Mononuclear cell (primary cell): Measurements from ENCODE around the gene OR2J3. TPM values are rescaled to one million over a fixed set of nuclear protein-coding genes. Genes with fewer than 3 reads are reported as not detected.
"Not testable (repeated sequence)": the region's sequence is repeated elsewhere in the genome, so short reads cannot be mapped to it uniquely, and the experiment has no call there.

Experiments used
- H3K27me3 ChIP-seq: 2 replicates; pipeline ENCODE4 v1.6.0; 2011; ENCODE audit warnings: low read length, control low read depth; ENCODE audit not compliant: insufficient read depth
- H3K4me1 ChIP-seq: 2 replicates; pipeline ENCODE4 v1.5.1; 2011; ENCODE audit warnings: mild to moderate bottlenecking, low read length, control low read depth; ENCODE audit not compliant: insufficient read depth
- H3K4me3 ChIP-seq: 2 replicates; pipeline ENCODE4 v1.5.1; 2011; ENCODE audit warnings: mild to moderate bottlenecking, low read length, moderate library complexity
- H3K9me3 ChIP-seq: 2 replicates; pipeline ENCODE4 v1.5.1; 2011; ENCODE audit warnings: low read depth, mild to moderate bottlenecking, control low read depth, low read length
- total RNA-seq: library from RNA; depleted of rRNA; stranded (reverse); fragments of >200 nt; gene quantifications from one replicate; pipeline ENCODE4 v1.2.3, GENCODE V29; 2012

The OR2J3 gene
- not detected for total RNA-seq

DNA sequence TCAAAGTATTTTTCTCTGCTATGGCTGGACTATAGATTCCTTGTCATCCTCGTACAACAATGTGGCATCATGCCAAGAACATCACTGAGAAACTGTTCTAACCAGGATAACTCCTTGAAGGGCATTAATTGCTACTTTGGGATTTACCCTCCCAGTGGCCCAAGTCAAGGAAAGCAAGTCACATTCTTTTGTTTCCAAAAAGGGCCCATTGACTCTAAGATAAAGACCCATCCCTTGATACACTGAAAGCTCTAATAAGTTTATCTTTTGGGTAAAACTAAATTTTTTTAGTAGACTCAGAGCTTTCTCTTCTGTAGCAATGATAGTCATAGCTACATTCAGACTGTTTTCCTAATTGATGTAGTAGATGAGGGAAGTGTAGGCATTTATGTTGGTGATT is at the start of gene OR2J3:
TSS of gene OR2J3 (plus strand) at position 301 of the 400 bp plus-strand sequence. CDS start 3,833 bp downstream, outside the sequence.
- no peaks in the 10 kb centered on the region for H3K4me1 ChIP-seq

DNA sequence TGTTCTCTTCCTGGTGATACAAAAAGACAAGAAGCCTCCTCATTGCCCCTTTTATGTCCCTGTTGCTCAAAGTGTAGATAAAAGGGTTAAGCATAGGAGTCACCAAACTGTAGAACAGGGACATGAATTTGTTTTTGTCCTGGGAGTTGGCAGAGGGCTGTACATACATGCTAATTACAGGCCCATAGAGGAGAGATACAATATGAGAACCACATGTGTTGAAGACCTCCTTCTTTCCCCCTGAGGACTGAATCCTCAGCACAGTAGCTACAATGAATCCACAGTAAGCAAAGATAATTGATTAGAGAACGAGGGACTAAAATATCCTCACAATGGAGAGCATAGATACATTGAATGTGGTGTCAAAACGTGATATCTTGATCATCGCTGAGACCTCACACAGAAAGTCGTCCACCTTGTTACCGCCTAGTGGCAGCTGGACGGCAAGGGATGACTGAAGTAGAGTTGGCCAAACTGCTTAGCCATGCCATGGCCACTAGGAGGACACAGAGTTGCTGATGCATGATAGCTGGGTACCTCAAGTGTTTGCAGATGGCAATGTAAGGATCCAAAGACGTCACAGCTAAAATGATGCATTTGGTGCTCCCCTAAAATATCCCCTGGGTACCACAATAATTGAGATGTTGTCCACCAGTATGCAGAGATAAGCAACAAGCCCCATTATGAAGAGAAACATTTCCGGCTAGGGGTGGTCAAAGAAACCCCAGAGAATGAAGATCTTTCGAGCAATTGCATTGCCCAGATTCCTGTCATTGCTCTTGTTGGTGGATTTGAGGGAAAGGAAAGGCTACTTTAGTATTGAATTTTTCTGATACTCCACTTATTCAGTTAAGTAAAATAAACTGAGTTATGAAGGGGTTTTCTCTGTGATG is 35.8 kb upstream of the OR2J3 start:
- Histone ChIP-seq H3K4me1 (no peaks in the 10 kb centered on the region), H3K9me3 (no peaks in the 10 kb centered on the region), H3K27me3 (peaks cover 9% of the 10 kb centered on the region), H3K4me3 (no peak overlapping the region)

More for the DNA sequence above, at the start of gene OR2J3:
- H3K4me3 ChIP-seq: no peak within 1 kb of the TSS
- peaks cover 4% of the 10 kb centered on the region for H3K27me3 ChIP-seq
- no peaks in the 10 kb centered on the region for H3K9me3 ChIP-seq

DNA sequence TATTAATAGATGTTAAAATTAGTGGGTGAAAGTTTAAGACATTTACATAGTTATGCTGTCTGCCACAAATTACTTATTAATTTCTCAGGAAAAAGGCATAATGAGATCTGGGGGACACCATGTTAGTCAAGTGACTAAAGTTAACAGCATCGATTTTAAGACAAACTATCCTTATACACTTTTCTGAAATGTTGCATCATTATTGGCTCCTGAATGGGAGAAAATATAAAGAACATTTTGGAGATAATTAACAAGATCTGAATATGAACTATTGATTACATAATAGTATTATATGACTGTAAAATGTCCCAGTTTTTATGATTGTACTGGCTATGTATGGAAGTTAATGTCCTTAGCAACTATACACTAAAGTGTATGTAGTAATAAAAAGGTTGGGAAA is 28.7 kb upstream of the OR2J3 start:
- Histone ChIP-seq H3K9me3 (no peaks in the 10 kb centered on the region), H3K27me3 (peaks cover 3% of the 10 kb centered on the region), H3K4me1 (no peaks in the 10 kb centered on the region), H3K4me3 (no peak overlapping the region)

DNA sequence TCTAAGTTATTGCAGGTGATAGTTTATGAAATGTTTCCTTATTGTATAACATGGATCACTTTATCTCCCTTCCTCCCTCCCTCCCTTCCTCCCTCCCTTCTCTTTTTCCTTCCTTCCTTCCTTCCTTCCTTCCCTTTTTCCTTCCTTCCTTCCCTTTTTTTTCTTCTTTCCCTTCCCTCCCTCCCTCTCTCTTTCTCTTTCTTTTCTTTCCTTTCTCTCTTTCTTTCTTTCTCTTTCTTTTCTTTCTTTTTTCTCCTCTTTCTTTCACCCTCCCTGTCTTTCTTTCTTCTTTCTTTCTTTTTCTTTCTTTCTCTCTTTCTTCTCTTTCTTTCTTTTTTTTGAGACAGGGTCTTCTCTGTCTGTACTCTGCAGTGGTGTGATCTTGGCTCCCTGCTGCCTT is 26.5 kb upstream of the OR2J3 start:
- Histone ChIP-seq H3K27me3 (peaks cover 3% of the 10 kb centered on the region), H3K4me3 (no peak overlapping the region), H3K4me1 (no peaks in the 10 kb centered on the region), H3K9me3 (no peaks in the 10 kb centered on the region)

DNA sequence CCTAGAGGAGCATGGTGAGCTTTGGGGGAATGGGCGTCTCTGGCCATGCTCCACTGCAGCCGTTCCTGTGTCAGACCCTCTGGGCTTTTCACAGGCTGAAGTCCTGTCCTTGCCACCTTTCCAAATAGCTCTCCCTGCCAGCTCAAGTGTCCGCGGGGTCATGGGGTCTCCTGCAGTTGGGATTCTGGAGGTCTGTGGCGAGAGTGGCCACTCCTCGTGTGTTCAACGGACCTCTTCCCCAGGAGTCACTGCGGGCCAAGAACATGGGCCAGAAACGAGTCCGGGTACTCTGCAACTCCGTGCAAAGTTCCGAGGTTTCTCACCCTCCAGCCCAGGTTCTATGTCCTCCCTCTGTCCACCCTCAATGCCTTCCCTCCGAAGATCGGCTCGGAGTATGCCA is 25.4 kb upstream of the OR2J3 start:
- H3K27me3 ChIP-seq: peaks cover 3% of the 10 kb centered on the region
- no peaks in the 10 kb centered on the region for H3K4me1 ChIP-seq
- no peaks in the 10 kb centered on the region for H3K9me3 ChIP-seq
- H3K4me3 ChIP-seq: no peak overlapping the region

DNA sequence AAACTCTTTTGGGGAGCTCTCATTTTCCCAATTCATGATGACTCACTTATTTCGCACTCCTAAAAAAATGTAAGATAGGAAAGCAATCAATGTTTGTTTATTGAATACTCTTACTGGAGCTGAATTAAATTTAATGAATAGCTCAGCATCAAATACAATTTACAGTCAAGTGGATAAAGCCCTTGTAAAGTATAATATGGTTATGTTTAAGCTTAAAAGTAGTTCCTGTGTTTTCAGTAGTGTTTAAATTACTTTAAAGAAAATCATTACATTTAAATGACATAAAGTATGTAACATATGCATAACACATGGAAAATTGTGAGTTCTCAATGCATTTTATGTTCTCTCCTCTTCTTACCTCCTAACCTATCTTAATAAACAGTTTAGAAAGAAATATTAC is 20.6 kb upstream of the OR2J3 start, which contains the start of gene OR2B3:
TSS of gene OR2B3 (minus strand) at position 101 of the 400 bp plus-strand sequence. CDS start at position 36, 65 bp downstream.
- peaks cover 4% of the 10 kb centered on the region for H3K27me3 ChIP-seq
- H3K9me3 ChIP-seq: no peaks in the 10 kb centered on the region

DNA sequence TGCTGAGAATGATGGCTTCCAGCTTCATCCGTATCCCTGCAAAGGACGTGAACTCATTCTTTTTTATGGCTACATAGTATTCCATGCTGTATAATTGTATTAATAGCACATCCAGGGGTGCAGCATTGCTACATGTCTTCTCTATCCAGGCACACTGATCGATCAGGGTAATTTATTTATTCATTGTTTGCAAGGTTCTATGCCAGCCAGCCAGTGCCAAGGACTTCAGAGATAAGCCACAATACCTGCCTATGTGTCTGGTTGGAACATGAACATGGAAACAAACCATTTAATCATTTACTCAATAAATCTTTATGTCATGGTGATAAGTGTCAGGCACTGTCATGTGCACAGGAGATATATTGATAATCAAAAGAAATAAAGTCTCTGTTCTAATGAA is 14.9 kb upstream of the OR2J3 start:
- H3K9me3 ChIP-seq: no peaks in the 10 kb centered on the region
- H3K27me3 ChIP-seq: peaks cover 11% of the 10 kb centered on the region
- no peaks in the 10 kb centered on the region for H3K4me1 ChIP-seq
- H3K4me3 ChIP-seq: no peak overlapping the region

More for the DNA sequence above, 20.6 kb upstream of the OR2J3 start, which contains the start of gene OR2B3:
- Histone ChIP-seq H3K4me1 (no peaks in the 10 kb centered on the region), H3K4me3 (no peak within 1 kb of the TSS)

DNA sequence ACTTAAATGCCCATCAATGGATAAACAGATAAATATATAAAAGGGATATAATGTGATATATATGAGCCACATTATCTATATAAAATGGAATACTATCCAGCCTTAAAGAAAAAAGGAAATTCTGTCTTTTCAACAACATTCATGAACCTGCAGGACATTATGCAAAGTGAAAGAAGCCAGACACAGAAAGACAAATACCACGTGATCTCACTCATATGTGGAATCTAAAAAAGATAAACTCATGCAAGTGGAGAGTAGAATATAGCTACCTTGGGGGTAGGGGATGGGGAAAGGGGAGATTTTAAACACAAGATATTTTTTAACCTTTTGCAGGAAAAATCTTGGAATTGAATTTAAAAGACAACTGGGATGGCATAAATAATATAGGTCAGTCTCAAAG is 10.1 kb upstream of the OR2J3 start:
- no peaks in the 10 kb centered on the region for H3K4me1 ChIP-seq
- H3K27me3 ChIP-seq: peaks cover 11% of the 10 kb centered on the region
- no peak overlapping the region for H3K4me3 ChIP-seq
- H3K9me3 ChIP-seq: no peaks in the 10 kb centered on the region

DNA sequence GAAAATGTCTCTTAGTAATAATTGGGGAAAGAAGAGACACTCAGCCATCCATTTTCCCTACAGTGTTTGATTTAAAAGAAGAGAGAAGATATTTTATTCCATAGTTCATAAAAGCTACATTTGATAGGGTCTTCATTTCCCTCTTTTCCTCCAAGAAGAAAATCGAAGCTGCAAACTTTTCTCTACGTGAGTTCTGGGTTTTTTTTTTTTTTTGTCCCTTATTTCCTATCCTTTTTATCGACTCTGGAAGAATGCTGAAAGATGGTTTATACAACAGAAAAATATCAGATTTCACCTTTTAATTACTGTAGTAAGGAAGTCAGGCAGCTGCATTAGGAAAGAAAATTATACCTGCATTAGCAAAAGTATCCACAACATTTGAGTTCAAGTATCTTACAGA is 8.7 kb upstream of the OR2J3 start, which contains the start of gene OR2J1:
TSS of gene OR2J1 (plus strand) at position 301 of the 400 bp plus-strand sequence. CDS start 1,453 bp downstream, outside the sequence.
- Histone ChIP-seq H3K9me3 (no peaks in the 10 kb centered on the region), H3K27me3 (peaks cover 15% of the 10 kb centered on the region), H3K4me1 (no peaks in the 10 kb centered on the region), H3K4me3 (no peak within 1 kb of the TSS)

DNA sequence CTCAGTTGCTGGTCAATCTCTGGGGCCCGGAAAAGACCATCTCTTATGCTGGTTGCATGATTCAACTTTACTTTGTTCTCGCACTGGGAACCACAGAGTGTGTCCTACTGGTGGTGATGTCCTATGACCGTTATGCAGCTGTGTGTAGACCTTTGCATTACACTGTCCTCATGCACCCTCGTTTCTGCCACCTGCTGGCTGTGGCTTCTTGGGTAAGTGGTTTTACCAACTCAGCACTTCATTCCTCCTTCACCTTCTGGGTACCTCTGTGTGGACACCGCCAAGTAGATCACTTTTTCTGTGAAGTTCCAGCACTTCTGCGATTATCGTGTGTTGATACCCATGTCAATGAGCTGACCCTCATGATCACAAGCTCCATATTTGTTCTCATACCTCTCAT is 4.3 kb downstream of the OR2J3 start:
- Histone ChIP-seq H3K4me3 (no peak overlapping the region), H3K27me3 (no peaks in the 10 kb centered on the region), H3K9me3 (no peaks in the 10 kb centered on the region), H3K4me1 (no peaks in the 10 kb centered on the region)

DNA sequence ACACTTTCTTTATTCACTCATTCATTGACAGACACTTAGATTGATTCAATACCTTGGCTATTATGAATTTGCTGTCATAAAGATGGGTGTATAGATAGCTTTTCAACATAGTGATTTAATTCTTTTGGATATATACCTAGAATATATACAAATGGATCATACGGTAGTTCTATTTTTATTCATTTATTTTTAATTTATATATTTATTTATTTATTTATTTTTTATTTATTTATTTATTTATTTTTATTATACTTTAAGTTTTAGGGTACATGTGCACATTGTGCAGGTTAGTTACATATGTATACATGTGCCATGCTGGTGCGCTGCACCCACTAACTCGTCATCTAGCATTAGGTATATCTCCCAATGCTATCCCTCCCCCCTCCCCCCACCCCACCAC is 7.1 kb downstream of the OR2J3 start:
- H3K4me3 ChIP-seq, H3K9me3 ChIP-seq, H3K27me3 ChIP-seq, H3K4me1 ChIP-seq: not testable (repeated sequence)

DNA sequence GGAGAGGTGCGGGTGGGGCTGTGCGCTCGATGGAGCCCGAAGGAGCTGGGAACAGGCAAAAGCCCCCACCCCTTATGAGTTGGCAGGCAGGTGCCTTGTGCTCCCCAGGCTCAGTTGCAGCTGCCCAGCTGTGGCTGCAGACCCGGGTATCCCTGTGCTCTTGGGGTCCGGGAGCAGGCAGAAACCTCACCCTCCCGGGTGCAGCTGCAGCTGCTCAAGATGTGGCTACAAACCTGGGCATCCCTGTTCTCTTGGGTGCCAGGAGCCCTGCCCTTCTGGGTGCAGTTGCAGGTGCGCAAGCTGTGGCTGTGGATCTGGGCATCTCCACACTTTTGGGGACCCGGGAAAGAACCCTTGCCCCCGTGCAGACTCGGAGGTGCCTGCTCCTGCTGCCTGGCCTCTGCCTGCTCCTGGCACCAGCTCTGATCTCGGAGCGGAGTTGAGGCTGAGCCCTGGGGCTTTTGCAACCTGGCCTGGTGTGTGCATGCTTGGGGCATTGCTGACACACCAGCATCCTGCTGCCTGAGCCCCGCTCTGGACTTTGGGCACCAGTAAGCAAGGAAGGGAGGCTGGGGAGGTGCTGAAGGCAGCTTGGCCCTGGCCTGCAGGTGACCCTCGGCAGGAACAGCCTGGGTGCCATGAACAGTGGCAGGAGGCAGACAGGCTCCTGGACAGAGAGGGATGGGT is 21.6 kb downstream of the OR2J3 start:
- no peaks in the 10 kb centered on the region for H3K27me3 ChIP-seq
- H3K9me3 ChIP-seq: no peaks in the 10 kb centered on the region
- H3K4me1 ChIP-seq: no peaks in the 10 kb centered on the region
- no peak overlapping the region for H3K4me3 ChIP-seq

DNA sequence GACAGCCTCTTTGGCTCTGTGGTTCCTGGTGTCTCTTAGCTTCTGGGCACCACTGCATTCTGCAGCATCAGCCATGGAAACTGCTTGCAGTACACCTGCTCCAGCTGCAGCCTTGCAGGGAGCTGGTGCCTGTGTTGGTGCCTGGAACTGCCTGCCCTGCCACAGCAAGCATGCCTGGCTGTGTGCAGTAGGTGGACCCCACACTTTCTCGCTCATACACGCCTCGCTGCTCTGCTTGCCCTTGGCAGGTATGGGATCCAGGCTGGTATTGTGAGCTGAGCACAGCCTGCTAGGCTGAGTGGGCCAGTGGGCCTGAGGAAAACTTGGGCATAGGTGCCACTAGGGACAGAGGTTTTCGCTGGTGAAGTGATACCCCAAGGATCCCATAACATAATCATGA is 22.8 kb downstream of the OR2J3 start:
- H3K4me1 ChIP-seq: no peaks in the 10 kb centered on the region
- H3K9me3 ChIP-seq: no peaks in the 10 kb centered on the region
- no peak overlapping the region for H3K4me3 ChIP-seq
- H3K27me3 ChIP-seq: no peaks in the 10 kb centered on the region

DNA sequence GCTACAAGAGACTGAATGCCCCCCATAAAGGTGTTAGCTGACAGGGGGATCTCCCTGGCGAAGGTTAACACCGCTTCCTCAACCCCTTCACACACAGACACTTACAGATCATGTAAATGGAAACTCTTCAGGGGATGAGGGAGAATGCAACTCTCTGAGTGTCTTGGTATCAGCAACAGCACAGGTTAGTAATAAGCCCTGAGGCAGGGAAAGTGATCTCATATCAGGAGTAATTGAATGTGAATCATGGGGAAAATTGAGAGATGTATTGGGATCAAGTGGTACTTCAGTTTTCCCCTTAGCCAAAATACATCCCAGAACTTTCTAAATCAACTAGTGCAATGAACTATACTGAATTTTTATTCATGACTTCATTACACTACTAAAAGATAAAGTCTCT is 23.8 kb downstream of the OR2J3 start:
- Histone ChIP-seq H3K9me3 (no peaks in the 10 kb centered on the region), H3K4me3 (no peak overlapping the region), H3K27me3 (no peaks in the 10 kb centered on the region), H3K4me1 (no peaks in the 10 kb centered on the region)

DNA sequence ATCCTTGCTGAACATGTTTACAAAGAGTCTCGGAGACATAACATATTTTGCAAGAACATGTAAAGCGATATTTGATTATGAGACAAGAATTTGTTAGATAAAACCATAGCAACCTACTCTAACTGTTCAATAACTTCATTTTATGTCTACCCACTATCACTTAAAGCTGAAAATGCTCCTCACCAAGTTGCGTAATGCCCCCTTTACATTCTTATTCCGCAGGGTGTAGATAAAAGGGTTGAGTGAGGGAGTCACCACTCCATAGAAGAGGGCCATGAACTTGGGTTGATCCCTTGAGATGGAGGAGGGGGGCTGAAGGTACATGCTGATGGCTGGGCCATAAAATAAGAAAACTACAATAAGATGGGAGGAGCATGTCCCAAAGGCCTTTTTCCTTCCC is 29.9 kb downstream of the OR2J3 start:
- Histone ChIP-seq H3K9me3 (no peaks in the 10 kb centered on the region), H3K4me3 (no peak overlapping the region), H3K4me1 (no peaks in the 10 kb centered on the region), H3K27me3 (no peaks in the 10 kb centered on the region)
